ENCODE data around the gene SMIM17. TPM values are rescaled to one million over a fixed set of nuclear protein-coding genes. Genes with fewer than 3 reads are reported as not detected.
A peak's percentile ranks its signal among the peaks of the same experiment; 100 is the strongest.
"Not testable (repeated sequence)": the region's sequence is repeated elsewhere in the genome, so short reads cannot be mapped to it uniquely, and the experiment has no call there.

The SMIM17 gene
- total and polyA plus RNA-seq, 12 donors, result 0.07 to 0.67 (median 0.30) TPM; not detected in 6

- no peaks in the 10 kb centered on the region for H3K9me3 ChIP-seq (replicated peaks in 1 of 3)
- H3K27ac ChIP-seq, result no peak overlapping the region
- TF ChIP-seq, protein P1, sequence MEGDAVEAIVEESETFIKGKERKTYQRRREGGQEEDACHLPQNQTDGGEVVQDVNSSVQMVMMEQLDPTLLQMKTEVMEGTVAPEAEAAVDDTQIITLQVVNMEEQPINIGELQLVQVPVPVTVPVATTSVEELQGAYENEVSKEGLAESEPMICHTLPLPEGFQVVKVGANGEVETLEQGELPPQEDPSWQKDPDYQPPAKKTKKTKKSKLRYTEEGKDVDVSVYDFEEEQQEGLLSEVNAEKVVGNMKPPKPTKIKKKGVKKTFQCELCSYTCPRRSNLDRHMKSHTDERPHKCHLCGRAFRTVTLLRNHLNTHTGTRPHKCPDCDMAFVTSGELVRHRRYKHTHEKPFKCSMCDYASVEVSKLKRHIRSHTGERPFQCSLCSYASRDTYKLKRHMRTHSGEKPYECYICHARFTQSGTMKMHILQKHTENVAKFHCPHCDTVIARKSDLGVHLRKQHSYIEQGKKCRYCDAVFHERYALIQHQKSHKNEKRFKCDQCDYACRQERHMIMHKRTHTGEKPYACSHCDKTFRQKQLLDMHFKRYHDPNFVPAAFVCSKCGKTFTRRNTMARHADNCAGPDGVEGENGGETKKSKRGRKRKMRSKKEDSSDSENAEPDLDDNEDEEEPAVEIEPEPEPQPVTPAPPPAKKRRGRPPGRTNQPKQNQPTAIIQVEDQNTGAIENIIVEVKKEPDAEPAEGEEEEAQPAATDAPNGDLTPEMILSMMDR (IDR thresholded peaks at IDR 0.05), result no peak
- no peak for TF ChIP-seq POLR2A (IDR thresholded peaks at IDR 0.05)
- DNase-seq, result peak in 1 of 7 donors; percentile 43
- 73 to 94% (median 90%) methylated on average over 9 of the region's 9 CpGs for WGBS, 4 donors
- peaks cover 8 to 17% of the 10 kb centered on the region in 2 donors for H3K4me1 ChIP-seq (replicated peaks in 1 of 2)
- intact Hi-C loops (cut with DNase I), result no loop called here
- H3K36me3 ChIP-seq (replicated peaks in 1 of 2), result peaks cover 0 to 12% of the 10 kb centered on the region in 2 donors
- no peaks in the 10 kb centered on the region for H3K27me3 ChIP-seq
- H3K4me3 ChIP-seq, result no peak overlapping the region
These were observed 25.7 kb downstream of the SMIM17 start for GRCh38 chr19:56668676-56669075.

DNA sequence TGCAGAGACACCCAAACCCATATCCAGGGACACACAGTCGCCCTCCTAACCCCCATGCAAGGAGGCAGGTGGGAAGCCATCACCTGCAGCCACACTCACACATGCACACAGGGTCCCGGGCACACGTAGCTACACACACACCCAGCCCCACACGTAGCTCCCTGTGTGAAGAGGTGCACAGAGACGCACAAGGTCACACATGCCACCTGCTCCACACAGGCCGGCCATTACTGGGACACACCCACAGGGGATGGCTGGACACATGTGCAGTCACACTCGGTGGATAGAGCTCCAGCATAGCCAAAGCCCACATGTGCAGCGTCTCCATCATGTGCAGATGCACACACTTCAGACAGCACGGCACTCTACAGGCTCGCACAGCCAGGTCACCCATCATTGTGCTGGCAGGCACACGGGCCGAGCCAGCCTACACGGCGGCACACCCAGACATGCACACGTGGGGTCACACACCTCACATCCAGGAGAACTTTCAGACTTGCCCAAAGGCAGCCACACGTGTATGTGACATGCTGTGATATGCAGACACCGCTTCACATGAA, 27.5 kb downstream of the SMIM17 start:
- TF ChIP-seq, protein P1 (IDR thresholded peaks at IDR 0.05), result no peak
- Histone ChIP-seq H3K4me1 (replicated peaks in 1 of 2) (peaks cover 8 to 17% of the 10 kb centered on the region in 2 donors), H3K4me3 (peak overlapping the region in 2 of 4 donors; percentile 53 to 78), H3K9me3 (replicated peaks in 1 of 3) (no peaks in the 10 kb centered on the region), H3K36me3 (replicated peaks in 1 of 2) (no peaks in the 10 kb centered on the region), H3K27me3 (no peaks in the 10 kb centered on the region), H3K27ac (no peak overlapping the region)
- WGBS, 4 donors, result 84 to 86% (median 85%) methylated on average over 4 to 17 of the region's 17 CpGs
- DNase-seq, result no peak
- intact Hi-C loops (cut with DNase I), result no loop called here

DNA sequence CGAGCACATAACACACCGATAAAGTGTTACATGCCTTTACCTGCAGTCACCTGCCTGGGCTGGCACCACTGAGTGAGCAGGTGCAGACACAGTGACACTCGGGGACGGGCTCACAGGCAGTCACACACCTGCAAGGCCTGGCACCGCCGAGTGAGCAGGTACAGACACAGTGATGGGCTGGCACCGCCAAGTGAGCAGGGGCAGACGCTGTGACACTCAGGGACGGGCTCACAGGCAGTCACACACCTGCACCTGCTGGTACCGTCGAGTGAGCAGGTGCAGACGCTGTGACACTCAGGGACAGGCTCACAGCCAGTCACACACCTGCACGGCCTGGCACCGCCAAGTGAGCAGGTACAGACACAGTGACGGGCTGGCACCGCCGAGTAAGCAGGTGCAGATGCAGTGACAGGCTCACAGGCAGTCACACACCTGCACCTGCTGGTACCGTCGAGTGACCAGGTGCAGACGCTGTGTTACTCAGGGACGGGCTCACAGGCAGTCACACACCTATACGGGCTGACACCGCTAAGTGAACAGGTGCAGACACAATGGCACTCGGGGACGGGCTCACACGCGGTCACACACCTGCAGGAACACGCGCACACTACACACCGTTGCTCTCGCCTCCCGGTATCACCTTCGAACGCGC, 28.1 kb downstream of the SMIM17 start:
- intact Hi-C loops (cut with DNase I), result no loop called here
- peak in 3 of 7 donors; percentile 19 to 60 (median 23) for DNase-seq
- H3K27ac ChIP-seq, result peak overlapping the region in 1 of 5 donors; percentile 46
- 34 to 63% (median 49%) methylated on average over 8 to 35 of the region's 35 CpGs for WGBS, 4 donors
- H3K9me3 ChIP-seq (replicated peaks in 1 of 3), result no peaks in the 10 kb centered on the region
- peak overlapping the region; percentile 42 to 95 (median 66) for H3K4me3 ChIP-seq
- no peaks in the 10 kb centered on the region for H3K36me3 ChIP-seq (replicated peaks in 1 of 2)
- TF ChIP-seq, protein P1 (IDR thresholded peaks at IDR 0.05), result no peak
- TF ChIP-seq POLR2A (IDR thresholded peaks at IDR 0.05), result no peak
- no peaks in the 10 kb centered on the region for H3K27me3 ChIP-seq
- peaks cover 8 to 17% of the 10 kb centered on the region in 2 donors for H3K4me1 ChIP-seq (replicated peaks in 1 of 2)

- H3K36me3 ChIP-seq (replicated peaks in 1 of 2), result no peaks in the 10 kb centered on the region
- DNase-seq, result peak; percentile 89 to 97 (median 96)
- H3K9me3 ChIP-seq (replicated peaks in 1 of 3), result no peaks in the 10 kb centered on the region
- peak within 1 kb of the TSS; percentile 42 to 95 (median 66) for H3K4me3 ChIP-seq
- WGBS, 4 donors, result 0 to 3% (median 1%) methylated on average over 7 to 32 of the region's 32 CpGs; no CpG with 5 or more reads in 1 of the 4 donors
- TF ChIP-seq POLR2A (IDR thresholded peaks at IDR 0.05), result peak in 1 of 2 donors; percentile 32
- TF ChIP-seq, protein P1 (IDR thresholded peaks at IDR 0.05), result peak in 5 of 6 experiments; percentile 11 to 48 (median 36)
- H3K4me1 ChIP-seq (replicated peaks in 1 of 2), result peaks cover 8 to 17% of the 10 kb centered on the region in 2 donors
- intact Hi-C loops (cut with DNase I), result no loop called here
- H3K27ac ChIP-seq, result peak within 1 kb of the TSS in 1 of 5 donors; percentile 46
- H3K27me3 ChIP-seq, result no peaks in the 10 kb centered on the region
These were observed 28.6 kb downstream of the SMIM17 start, which contains the start of gene ZNF835 for GRCh38 chr19:56671613-56671994. Gene ZNF835 (minus strand): TSS chr19:56671757. CDS start chr19:56665198, 6,559 bp downstream.

DNA sequence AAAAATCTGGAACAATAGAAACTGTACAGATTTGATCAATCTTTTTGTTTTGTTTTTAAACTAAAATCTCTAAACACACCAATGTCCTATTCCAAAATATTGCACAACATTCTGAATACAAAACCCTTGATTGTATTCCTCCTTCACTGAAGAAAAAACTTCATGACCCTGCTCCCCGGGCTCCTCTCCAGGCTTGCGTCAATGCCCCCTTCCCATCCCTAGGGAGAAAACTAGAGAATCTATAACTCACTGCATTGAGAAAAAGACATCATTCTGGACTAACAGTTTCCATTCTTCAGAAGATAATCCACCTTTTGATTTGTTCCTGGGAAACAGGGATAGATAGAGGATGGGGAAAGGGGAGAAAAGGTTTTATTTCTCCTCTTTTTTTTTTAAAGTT, 29.7 kb downstream of the SMIM17 start:
- peaks cover 8 to 17% of the 10 kb centered on the region in 2 donors for H3K4me1 ChIP-seq (replicated peaks in 1 of 2)
- DNase-seq, result peak in 2 of 7 donors; percentile 6 to 34
- intact Hi-C loops (cut with DNase I); H3K4me3 ChIP-seq; H3K9me3 ChIP-seq (replicated peaks in 1 of 3); H3K27me3 ChIP-seq; H3K36me3 ChIP-seq (replicated peaks in 1 of 2); H3K27ac ChIP-seq: not testable (repeated sequence)
- WGBS, 4 donors, result 83 to 91% (median 88%) methylated on average over 2 of the region's 2 CpGs

All from adrenal gland (tissue), 12 donors.